Stomach (tissue), 4 donors: Measurements from ENCODE around the gene INPP5A.

Source experiments
- POLR2A ChIP-seq, 4 donors: fragments of 450-650 bp; IDR thresholded peaks; one replicate each; pipeline ENCODE4 v1.6.1; 2016; ENCODE audit warnings: antibody characterized with exemption in 4 of 4, control low read depth in 2 of 4, mild to moderate bottlenecking in 1 of 4, moderate library complexity in 1 of 4
- POLR2AphosphoS5 ChIP-seq, 3 donors: sonication (generic); formaldehyde crosslinking; IDR thresholded peaks; one replicate each; pipeline ENCODE4 v1.6.1; 2016; ENCODE audit warnings: antibody characterized with exemption in 3 of 3
- TF ChIP-seq, protein P1 (sequence below), 7 experiments: fragments of 450-650 bp in 4 of 7; fragments of 200-600 bp in 3 of 7; sonication (generic) in 3 of 7; IDR thresholded peaks; one replicate each; pipeline ENCODE4 v1.5.1; 2016 to 2019; ENCODE audit warnings: antibody characterized with exemption in 7 of 7, control low read depth in 2 of 7, mild to moderate bottlenecking in 1 of 7

DNA sequence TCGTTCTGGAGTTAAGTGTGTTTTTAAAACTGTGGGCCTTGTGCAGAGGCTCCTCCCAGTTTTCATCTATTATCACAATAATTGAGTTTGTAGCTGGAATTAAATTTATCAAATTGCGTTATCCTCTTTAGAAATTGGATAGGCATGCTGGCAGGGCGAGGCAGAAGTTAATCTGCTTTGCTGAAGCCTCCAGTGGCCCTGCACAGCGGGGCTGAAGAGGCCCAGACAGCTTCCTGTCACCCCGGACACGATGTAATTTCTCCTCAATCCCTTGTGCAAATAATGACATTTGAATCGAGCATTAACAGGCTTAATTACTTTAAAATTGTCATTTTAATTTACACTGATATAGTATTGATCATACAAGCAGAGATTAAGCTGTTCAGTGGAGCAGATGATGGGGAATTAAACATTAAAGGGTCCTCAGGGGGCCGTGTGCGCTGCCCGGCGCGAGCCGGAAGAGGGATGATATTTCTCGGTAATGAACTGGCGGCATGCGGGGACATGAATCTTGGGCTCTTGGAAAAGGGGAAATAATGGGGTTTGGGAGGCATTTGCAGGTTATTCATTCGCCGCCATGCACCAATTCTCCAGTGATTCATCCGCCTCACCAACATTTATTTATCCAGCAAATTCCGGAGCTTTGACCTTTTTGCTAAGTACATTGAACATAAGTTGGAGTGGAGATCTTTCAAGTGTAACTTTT, 129.9 kb downstream of the INPP5A start:
- TF ChIP-seq, protein P1, sequence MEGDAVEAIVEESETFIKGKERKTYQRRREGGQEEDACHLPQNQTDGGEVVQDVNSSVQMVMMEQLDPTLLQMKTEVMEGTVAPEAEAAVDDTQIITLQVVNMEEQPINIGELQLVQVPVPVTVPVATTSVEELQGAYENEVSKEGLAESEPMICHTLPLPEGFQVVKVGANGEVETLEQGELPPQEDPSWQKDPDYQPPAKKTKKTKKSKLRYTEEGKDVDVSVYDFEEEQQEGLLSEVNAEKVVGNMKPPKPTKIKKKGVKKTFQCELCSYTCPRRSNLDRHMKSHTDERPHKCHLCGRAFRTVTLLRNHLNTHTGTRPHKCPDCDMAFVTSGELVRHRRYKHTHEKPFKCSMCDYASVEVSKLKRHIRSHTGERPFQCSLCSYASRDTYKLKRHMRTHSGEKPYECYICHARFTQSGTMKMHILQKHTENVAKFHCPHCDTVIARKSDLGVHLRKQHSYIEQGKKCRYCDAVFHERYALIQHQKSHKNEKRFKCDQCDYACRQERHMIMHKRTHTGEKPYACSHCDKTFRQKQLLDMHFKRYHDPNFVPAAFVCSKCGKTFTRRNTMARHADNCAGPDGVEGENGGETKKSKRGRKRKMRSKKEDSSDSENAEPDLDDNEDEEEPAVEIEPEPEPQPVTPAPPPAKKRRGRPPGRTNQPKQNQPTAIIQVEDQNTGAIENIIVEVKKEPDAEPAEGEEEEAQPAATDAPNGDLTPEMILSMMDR (IDR thresholded peaks at IDR 0.05), result no peak
- TF ChIP-seq POLR2A (IDR thresholded peaks at IDR 0.05), result no peak
- no peak for TF ChIP-seq POLR2AphosphoS5 (IDR thresholded peaks at IDR 0.05)
